DND-41 (cell line): ENCODE measurements around the gene DPEP3.
"Not testable (repeated sequence)": the region's sequence is repeated elsewhere in the genome, so short reads cannot be mapped to it uniquely, and the experiment has no call there.

ENCODE experiments used
- ATAC-seq: fragments of 200-7000 bp; cut with Tn5 transposase; 3 replicates; pipeline ENCODE4 v1.9.1; 2021; ENCODE audit warnings: low read depth; ENCODE audit not compliant: insufficient read depth
- DNase-seq: peaks from one replicate; pipeline ENCODE4 v3.0.0-alpha.2; 2020
- H2AFZ ChIP-seq: 2 replicates; pipeline ENCODE4 v1.6.0; 2012; ENCODE audit warnings: low read depth, low read length
- H3K27ac ChIP-seq: 2 replicates; pipeline ENCODE4 v1.5.1; 2012; ENCODE audit warnings: low read length, inconsistent platforms
- H3K27me3 ChIP-seq: fragments of 200-600 bp; sonication (generic); 2 replicates; pipeline ENCODE4 v1.6.0; 2012; ENCODE audit warnings: low read length, mild to moderate bottlenecking, inconsistent platforms; ENCODE audit not compliant: insufficient read depth, poor library complexity
- H3K36me3 ChIP-seq: 2 replicates; pipeline ENCODE4 v1.5.1; 2012; ENCODE audit warnings: low read length, inconsistent platforms; ENCODE audit not compliant: insufficient read depth
- H3K4me1 ChIP-seq: 2 replicates; pipeline ENCODE4 v1.5.1; 2012; ENCODE audit warnings: mild to moderate bottlenecking, low read length; ENCODE audit not compliant: insufficient read depth
- H3K4me2 ChIP-seq: 2 replicates; pipeline ENCODE4 v1.6.0; 2012; ENCODE audit warnings: mild to moderate bottlenecking, moderate library complexity, low read length, inconsistent platforms; ENCODE audit not compliant: insufficient read depth
- H3K4me3 ChIP-seq, 2 experiments: fragments of 200-600 bp in 1 of 2; shearing (Covaris generic) in 1 of 2; 2 replicates each; pipeline ENCODE4 v1.5.1; 2012 to 2016; ENCODE audit warnings: inconsistent platforms in 2 of 2, low read length in 2 of 2, mild to moderate bottlenecking in 2 of 2, low read depth in 1 of 2, moderate library complexity in 1 of 2
- H3K79me2 ChIP-seq: 2 replicates; pipeline ENCODE4 v1.6.0; 2012; ENCODE audit warnings: low read length, inconsistent platforms; ENCODE audit not compliant: insufficient read depth
- H3K9ac ChIP-seq: 2 replicates; pipeline ENCODE4 v1.6.0; 2012; ENCODE audit warnings: low read depth, mild to moderate bottlenecking, inconsistent platforms, low read length, moderate library complexity
- H3K9me3 ChIP-seq: 2 replicates; pipeline ENCODE4 v1.5.1; 2012; ENCODE audit warnings: low read length, moderate library complexity, mild to moderate bottlenecking, inconsistent platforms; ENCODE audit not compliant: insufficient read depth, severe bottlenecking
- H4K20me1 ChIP-seq: 2 replicates; pipeline ENCODE4 v1.6.0; 2012; ENCODE audit warnings: low read length; ENCODE audit not compliant: insufficient read depth
- EZH2 ChIP-seq: IDR thresholded peaks from 3 replicates; pipeline ENCODE4 v1.6.1; 2012; ENCODE audit warnings: borderline replicate concordance, low read depth, mild to moderate bottlenecking, moderate library complexity, low read length, inconsistent platforms; ENCODE audit not compliant: severe bottlenecking
- TF ChIP-seq, protein P1 (sequence below): IDR thresholded peaks from 2 replicates; pipeline ENCODE4 v1.5.1; 2012; ENCODE audit warnings: borderline replicate concordance, low read length, moderate library complexity, mild to moderate bottlenecking; ENCODE audit not compliant: poor library complexity, severe bottlenecking; ENCODE audit errors: extremely low read depth

DPEP3 gene

DNA sequence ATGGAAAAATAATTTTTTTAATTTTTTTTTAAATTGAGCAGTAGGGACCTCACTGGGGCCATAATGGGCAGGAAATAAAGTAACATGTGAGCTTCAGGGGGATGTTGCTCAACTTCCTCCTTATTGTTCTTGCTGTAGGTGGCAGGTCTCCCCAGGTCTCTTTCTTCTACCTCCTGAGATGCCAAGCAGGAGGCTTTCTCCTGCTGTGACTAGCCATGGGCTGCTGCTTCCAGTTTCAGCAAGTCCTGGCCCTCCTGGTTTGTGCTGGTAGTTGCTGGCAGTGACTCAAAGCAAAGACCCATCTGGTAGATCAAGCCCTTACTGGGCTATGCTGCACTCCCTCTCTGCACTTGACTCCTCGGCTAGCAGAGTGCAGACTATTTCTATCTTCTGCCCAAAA, 33.1 kb upstream of the DPEP3 start:
- Histone ChIP-seq H3K4me1 (no peaks in the 10 kb centered on the region), H3K36me3 (no peaks in the 10 kb centered on the region), H4K20me1 (no peaks in the 10 kb centered on the region), H3K27ac (no peak overlapping the region), H2AFZ (no peak overlapping the region), H3K79me2 (no peaks in the 10 kb centered on the region), H3K4me3 (no peak overlapping the region), H3K9ac (no peak overlapping the region), H3K9me3 (no peaks in the 10 kb centered on the region), H3K27me3 (no peaks in the 10 kb centered on the region), H3K4me2 (no peak overlapping the region)
- ATAC-seq, result no peak
- TF ChIP-seq EZH2, result no peak
- TF ChIP-seq, protein P1, sequence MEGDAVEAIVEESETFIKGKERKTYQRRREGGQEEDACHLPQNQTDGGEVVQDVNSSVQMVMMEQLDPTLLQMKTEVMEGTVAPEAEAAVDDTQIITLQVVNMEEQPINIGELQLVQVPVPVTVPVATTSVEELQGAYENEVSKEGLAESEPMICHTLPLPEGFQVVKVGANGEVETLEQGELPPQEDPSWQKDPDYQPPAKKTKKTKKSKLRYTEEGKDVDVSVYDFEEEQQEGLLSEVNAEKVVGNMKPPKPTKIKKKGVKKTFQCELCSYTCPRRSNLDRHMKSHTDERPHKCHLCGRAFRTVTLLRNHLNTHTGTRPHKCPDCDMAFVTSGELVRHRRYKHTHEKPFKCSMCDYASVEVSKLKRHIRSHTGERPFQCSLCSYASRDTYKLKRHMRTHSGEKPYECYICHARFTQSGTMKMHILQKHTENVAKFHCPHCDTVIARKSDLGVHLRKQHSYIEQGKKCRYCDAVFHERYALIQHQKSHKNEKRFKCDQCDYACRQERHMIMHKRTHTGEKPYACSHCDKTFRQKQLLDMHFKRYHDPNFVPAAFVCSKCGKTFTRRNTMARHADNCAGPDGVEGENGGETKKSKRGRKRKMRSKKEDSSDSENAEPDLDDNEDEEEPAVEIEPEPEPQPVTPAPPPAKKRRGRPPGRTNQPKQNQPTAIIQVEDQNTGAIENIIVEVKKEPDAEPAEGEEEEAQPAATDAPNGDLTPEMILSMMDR, result no peak
- DNase-seq, result no peak

DNA sequence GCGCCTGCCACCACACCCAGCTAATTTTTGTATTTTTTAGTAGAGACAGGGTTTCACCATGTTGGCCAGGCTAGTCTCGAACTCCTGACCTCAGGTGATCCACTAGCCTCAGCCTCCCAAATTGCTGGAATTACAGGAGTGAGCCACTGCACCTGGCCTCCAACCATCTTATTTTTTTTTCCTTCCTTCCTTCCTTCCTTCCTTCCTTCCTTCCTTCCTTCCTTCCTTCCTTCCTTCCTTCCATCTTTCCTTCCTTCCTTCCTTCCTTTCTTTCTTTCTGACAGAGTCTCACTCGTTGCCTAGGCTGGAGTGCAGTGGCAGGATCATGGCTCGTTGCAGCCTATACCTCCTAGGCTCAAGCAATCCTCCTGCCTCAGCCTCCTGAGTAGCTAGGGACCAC, 29.6 kb upstream of the DPEP3 start:
- not testable (repeated sequence) for H3K36me3 ChIP-seq, H3K4me3 ChIP-seq, H3K27ac ChIP-seq, H3K27me3 ChIP-seq, H3K9ac ChIP-seq, H3K9me3 ChIP-seq, H2AFZ ChIP-seq, H3K4me1 ChIP-seq, H3K4me2 ChIP-seq, ATAC-seq, H3K79me2 ChIP-seq, DNase-seq, H4K20me1 ChIP-seq

DNA sequence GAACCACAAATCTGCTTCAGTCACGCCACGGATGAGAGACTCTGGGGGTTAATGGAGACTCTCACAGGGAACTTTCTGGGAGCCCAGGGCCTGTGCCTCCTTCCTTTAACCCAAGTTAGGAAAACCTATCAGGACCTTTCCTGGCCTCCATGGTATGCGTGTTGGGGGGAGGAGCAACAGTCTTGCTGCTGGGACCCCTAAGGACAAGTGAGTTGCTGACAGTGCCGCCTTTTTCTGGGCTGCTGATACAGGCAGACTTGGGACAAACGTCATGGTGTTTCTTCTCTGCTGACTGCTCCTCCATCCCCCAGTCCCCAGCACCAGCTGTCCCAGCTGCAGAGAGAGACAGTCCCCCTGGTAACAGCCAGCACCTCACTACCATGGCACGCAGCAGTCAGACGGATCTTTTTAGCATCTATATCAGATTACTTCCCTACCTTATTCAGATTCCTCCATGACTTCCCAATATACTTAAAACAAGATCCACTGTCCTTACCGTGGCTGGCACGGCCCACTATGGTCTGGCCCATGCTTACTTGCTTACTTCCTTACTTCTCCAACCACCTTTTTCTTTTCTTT, 28.9 kb upstream of the DPEP3 start:
- no peaks in the 10 kb centered on the region for H4K20me1 ChIP-seq
- H2AFZ ChIP-seq, result no peak overlapping the region
- no peak for ATAC-seq
- no peaks in the 10 kb centered on the region for H3K4me1 ChIP-seq
- no peak for TF ChIP-seq EZH2
- TF ChIP-seq, protein P1, result no peak
- no peak overlapping the region for H3K9ac ChIP-seq
- no peak overlapping the region for H3K4me3 ChIP-seq
- H3K9me3 ChIP-seq, result no peaks in the 10 kb centered on the region
- H3K27me3 ChIP-seq, result no peaks in the 10 kb centered on the region
- H3K79me2 ChIP-seq, result no peaks in the 10 kb centered on the region
- no peak overlapping the region for H3K27ac ChIP-seq
- no peak for DNase-seq
- no peak overlapping the region for H3K4me2 ChIP-seq
- no peaks in the 10 kb centered on the region for H3K36me3 ChIP-seq

DNA sequence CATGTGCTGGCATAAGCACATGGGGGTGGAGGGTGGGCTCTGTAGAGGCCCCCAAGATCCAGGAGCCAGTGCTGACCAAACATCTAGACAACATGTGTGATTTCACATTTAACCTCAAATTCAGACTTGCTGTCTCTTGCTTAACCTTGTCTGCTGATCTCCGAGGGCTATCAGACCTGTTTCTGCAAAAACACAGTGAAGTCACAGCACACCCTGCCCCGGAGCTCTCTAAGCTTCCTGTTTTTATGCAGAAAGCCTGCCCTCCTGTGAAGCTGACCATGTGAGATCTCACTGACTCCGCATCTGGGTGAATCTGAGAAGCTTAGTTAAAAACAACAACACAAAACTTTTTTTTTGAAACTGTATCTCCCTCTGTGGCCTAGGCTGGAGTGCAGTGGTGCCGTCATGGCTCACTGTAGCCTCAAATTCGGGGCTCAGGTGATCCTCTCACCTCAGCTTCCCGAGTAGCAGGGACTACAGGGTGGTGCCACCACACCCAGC, 25.5 kb upstream of the DPEP3 start:
- no peak for TF ChIP-seq EZH2
- TF ChIP-seq, protein P1, result no peak
- no peak overlapping the region for H2AFZ ChIP-seq
- no peaks in the 10 kb centered on the region for H4K20me1 ChIP-seq
- H3K27ac ChIP-seq, result no peak overlapping the region
- no peaks in the 10 kb centered on the region for H3K27me3 ChIP-seq
- DNase-seq (no peak), ATAC-seq (no peak)
- H3K4me1 ChIP-seq, result no peaks in the 10 kb centered on the region
- no peak overlapping the region for H3K4me3 ChIP-seq
- H3K9ac ChIP-seq, result no peak overlapping the region
- no peaks in the 10 kb centered on the region for H3K79me2 ChIP-seq
- H3K36me3 ChIP-seq, result no peaks in the 10 kb centered on the region
- H3K4me2 ChIP-seq, result no peak overlapping the region
- no peaks in the 10 kb centered on the region for H3K9me3 ChIP-seq
